ENCODE results near the gene ANAPC1.
"Not testable (repeated sequence)": the region's sequence is repeated elsewhere in the genome, so short reads cannot be mapped to it uniquely, and the experiment has no call there.

The ANAPC1 gene

GRCh38 chr2:111900859-111901258, 16.9 kb upstream of the ANAPC1 start:
- no peak for TF ChIP-seq Cebpa-rat (IDR thresholded peaks at IDR 0.05)
- H3K4me1 ChIP-seq: peaks cover 24 to 76% (median 38%) of the 10 kb centered on the region in 10 experiments
- peak overlapping the region in 3 of 11 experiments; percentile 78 to 86 (median 79); a peak in 4 of 22 replicates for H3K9ac ChIP-seq
- H4K20me1 ChIP-seq: peaks cover 3 to 75% (median 20%) of the 10 kb centered on the region in 11 experiments; a peak in 16 of 22 replicates
- 0 out of 22 replicates have a peak, but pooled peaks cover 0 to 7% (median 0%) of the 10 kb centered on the region in 11 experiments for H3K9me3 ChIP-seq (replicated peaks in 1 of 11)
- H3K36me3 ChIP-seq: peaks cover 0 to 42% (median 0%) of the 10 kb centered on the region in 11 experiments; a peak in 4 of 22 replicates
- peak overlapping the region in 3 of 11 experiments; percentile 87 to 96 (median 95); a peak in 6 of 22 replicates for H3K4me2 ChIP-seq
- no peak overlapping the region for H3K27ac ChIP-seq
- peaks cover 5 to 78% (median 65%) of the 10 kb centered on the region in 11 experiments; a peak in 21 of 22 replicates for H3K27me3 ChIP-seq
- peak overlapping the region in 4 of 10 experiments; percentile 25 to 96 (median 89); a peak in 7 of 20 replicates for H3K4me3 ChIP-seq

- TF ChIP-seq Cebpa-rat (IDR thresholded peaks at IDR 0.05): no peak
- peak overlapping the region; percentile 84 to 99 (median 95) for H3K4me2 ChIP-seq
- H4K20me1 ChIP-seq: peaks cover 3 to 55% (median 20%) of the 10 kb centered on the region in 11 experiments; a peak in 16 of 22 replicates
- peak overlapping the region in 4 of 11 experiments; percentile 24 to 63 (median 54); a peak in 6 of 22 replicates for H3K27ac ChIP-seq
- H3K4me3 ChIP-seq: peak overlapping the region; percentile 62 to 96 (median 74)
- H3K36me3 ChIP-seq: peaks cover 0 to 33% (median 0%) of the 10 kb centered on the region in 11 experiments; a peak in 4 of 22 replicates
- peak overlapping the region; percentile 8 to 86 (median 57); a peak in 19 of 22 replicates for H3K9ac ChIP-seq
- H3K4me1 ChIP-seq: peaks cover 18 to 61% (median 25%) of the 10 kb centered on the region in 10 experiments
- H3K9me3 ChIP-seq (replicated peaks in 1 of 11): 0 out of 22 replicates have a peak, but pooled peaks cover 0 to 7% (median 0%) of the 10 kb centered on the region in 11 experiments
- H3K27me3 ChIP-seq: peaks cover 5 to 78% (median 65%) of the 10 kb centered on the region in 11 experiments; a peak in 21 of 22 replicates
Observed at GRCh38 chr2:111898703-111899514, 14.9 kb upstream of the ANAPC1 start.

- TF ChIP-seq Cebpa-rat (IDR thresholded peaks at IDR 0.05): no peak
- peaks cover 3 to 47% (median 20%) of the 10 kb centered on the region in 11 experiments; a peak in 16 of 22 replicates for H4K20me1 ChIP-seq
- peak within 1 kb of the TSS in 6 of 11 experiments; percentile 34 to 64 (median 56); a peak in 10 of 22 replicates for H3K27ac ChIP-seq
- H3K4me2 ChIP-seq: peak within 1 kb of the TSS; percentile 84 to 99 (median 95)
- 0 out of 22 replicates have a peak, but pooled peaks cover 0 to 7% (median 0%) of the 10 kb centered on the region in 11 experiments for H3K9me3 ChIP-seq (replicated peaks in 1 of 11)
- H3K4me1 ChIP-seq: peaks cover 18 to 53% (median 23%) of the 10 kb centered on the region in 10 experiments
- H3K4me3 ChIP-seq: peak within 1 kb of the TSS; percentile 62 to 96 (median 74)
- peak within 1 kb of the TSS; percentile 51 to 86 (median 77) for H3K9ac ChIP-seq
- H3K36me3 ChIP-seq: peaks cover 0 to 25% (median 0%) of the 10 kb centered on the region in 11 experiments; a peak in 4 of 22 replicates
- H3K27me3 ChIP-seq: peaks cover 5 to 70% (median 62%) of the 10 kb centered on the region in 11 experiments; a peak in 21 of 22 replicates
Observed at GRCh38 chr2:111897924-111898702, 14.1 kb upstream of the ANAPC1 start, which contains the start of gene MERTK. TSS of gene MERTK (plus strand) at chr2:111898607. CDS start at chr2:111898736, 129 bp downstream.

GRCh38 chr2:111897630-111897923, 13.6 kb upstream of the ANAPC1 start:
- H3K36me3 ChIP-seq: peaks cover 0 to 21% (median 0%) of the 10 kb centered on the region in 11 experiments; a peak in 4 of 22 replicates
- H3K9ac ChIP-seq: peak overlapping the region; percentile 51 to 85 (median 77)
- H3K4me2 ChIP-seq: peak overlapping the region; percentile 84 to 99 (median 94)
- H3K4me1 ChIP-seq: peaks cover 18 to 48% (median 23%) of the 10 kb centered on the region in 10 experiments
- H3K9me3 ChIP-seq (replicated peaks in 1 of 11): 0 out of 22 replicates have a peak, but pooled peaks cover 0 to 7% (median 0%) of the 10 kb centered on the region in 11 experiments
- peaks cover 3 to 42% (median 20%) of the 10 kb centered on the region in 11 experiments; a peak in 16 of 22 replicates for H4K20me1 ChIP-seq
- H3K27me3 ChIP-seq: peaks cover 5 to 67% (median 61%) of the 10 kb centered on the region in 11 experiments; a peak in 21 of 22 replicates
- peak overlapping the region in 4 of 11 experiments; percentile 56 to 64 (median 58); a peak in 7 of 22 replicates for H3K27ac ChIP-seq
- H3K4me3 ChIP-seq: peak overlapping the region; percentile 62 to 96 (median 74)
- no peak for TF ChIP-seq Cebpa-rat (IDR thresholded peaks at IDR 0.05)

- H3K4me1 ChIP-seq: peaks cover 18 to 43% (median 23%) of the 10 kb centered on the region in 10 experiments
- no peak for TF ChIP-seq Cebpa-rat (IDR thresholded peaks at IDR 0.05)
- H3K27me3 ChIP-seq: peaks cover 5 to 57% (median 52%) of the 10 kb centered on the region in 11 experiments; a peak in 21 of 22 replicates
Observed at GRCh38 chr2:111896576-111896975, 12.6 kb upstream of the ANAPC1 start.

GRCh38 chr2:111896024-111896423, 12.0 kb upstream of the ANAPC1 start:
- no peak for TF ChIP-seq Cebpa-rat (IDR thresholded peaks at IDR 0.05)
- Histone ChIP-seq H3K27me3 (peaks cover 5 to 52% (median 46%) of the 10 kb centered on the region in 11 experiments; a peak in 21 of 22 replicates), H3K9me3 (replicated peaks in 1 of 11) (0 out of 22 replicates have a peak, but pooled peaks cover 0 to 7% (median 0%) of the 10 kb centered on the region in 11 experiments), H3K27ac (no peak overlapping the region), H3K4me1 (peaks cover 18 to 38% (median 23%) of the 10 kb centered on the region in 10 experiments), H3K36me3 (peaks cover 0 to 6% (median 0%) of the 10 kb centered on the region in 11 experiments; a peak in 2 of 22 replicates), H3K4me2 (peak overlapping the region in 3 of 11 experiments; percentile 79 to 94 (median 93); a peak in 6 of 22 replicates), H3K9ac (no peak overlapping the region), H3K4me3 (no peak overlapping the region), H4K20me1 (peaks cover 3 to 26% (median 19%) of the 10 kb centered on the region in 11 experiments; a peak in 16 of 22 replicates)

More at GRCh38 chr2:111896576-111896975, 12.6 kb upstream of the ANAPC1 start:
- no peak overlapping the region for H3K9ac ChIP-seq
- peaks cover 3 to 32% (median 20%) of the 10 kb centered on the region in 11 experiments; a peak in 16 of 22 replicates for H4K20me1 ChIP-seq
- peak overlapping the region; percentile 79 to 99 (median 93); a peak in 21 of 22 replicates for H3K4me2 ChIP-seq
- 0 out of 22 replicates have a peak, but pooled peaks cover 0 to 7% (median 0%) of the 10 kb centered on the region in 11 experiments for H3K9me3 ChIP-seq (replicated peaks in 1 of 11)
- no peak overlapping the region for H3K4me3 ChIP-seq
- H3K27ac ChIP-seq: no peak overlapping the region
- peaks cover 0 to 12% (median 0%) of the 10 kb centered on the region in 11 experiments; a peak in 4 of 22 replicates for H3K36me3 ChIP-seq

- Histone ChIP-seq H3K9ac (peak overlapping the region; percentile 84 to 99 (median 95)), H3K4me1 (peaks cover 9 to 22% (median 13%) of the 10 kb centered on the region in 10 experiments), H4K20me1 (0 out of 22 replicates have a peak, but pooled peaks cover 0 to 3% (median 0%) of the 10 kb centered on the region in 11 experiments), H3K4me2 (peak overlapping the region; percentile 72 to 96 (median 81)), H3K27me3 (no peaks in the 10 kb centered on the region), H3K36me3 (peaks cover 6 to 27% (median 9%) of the 10 kb centered on the region in 11 experiments; a peak in 21 of 22 replicates), H3K4me3 (peak overlapping the region; percentile 81 to 100 (median 95)), H3K27ac (peak overlapping the region; percentile 52 to 99 (median 96); a peak in 21 of 22 replicates), H3K9me3 (replicated peaks in 1 of 11) (no peaks in the 10 kb centered on the region)
- TF ChIP-seq Cebpa-rat (IDR thresholded peaks at IDR 0.05): no peak
Observed at GRCh38 chr2:111884592-111884964, 585 bp upstream of the ANAPC1 start.

GRCh38 chr2:111872806-111873205, 11.2 kb downstream of the ANAPC1 start:
- peaks cover 5 to 84% (median 57%) of the 10 kb centered on the region in 11 experiments; a peak in 20 of 22 replicates for H3K36me3 ChIP-seq
- H4K20me1 ChIP-seq: peaks cover 0 to 11% (median 0%) of the 10 kb centered on the region in 11 experiments; a peak in 1 of 22 replicates
- not testable (repeated sequence) for H3K4me3 ChIP-seq; H3K9me3 ChIP-seq (replicated peaks in 1 of 11); H3K4me1 ChIP-seq; H3K4me2 ChIP-seq; H3K27ac ChIP-seq; H3K27me3 ChIP-seq; H3K9ac ChIP-seq

- not testable (repeated sequence) for H3K27ac ChIP-seq; H3K4me1 ChIP-seq; H3K4me3 ChIP-seq; H4K20me1 ChIP-seq; H3K9ac ChIP-seq; H3K27me3 ChIP-seq; H3K9me3 ChIP-seq (replicated peaks in 1 of 11); H3K4me2 ChIP-seq
- peaks cover 7 to 72% (median 45%) of the 10 kb centered on the region in 11 experiments; a peak in 20 of 22 replicates for H3K36me3 ChIP-seq
Observed at GRCh38 chr2:111865124-111865523, 18.9 kb downstream of the ANAPC1 start.

GRCh38 chr2:111860005-111860404, 24.0 kb downstream of the ANAPC1 start:
- not testable (repeated sequence) for H3K27me3 ChIP-seq; H3K4me1 ChIP-seq; H3K9me3 ChIP-seq (replicated peaks in 1 of 11); H3K27ac ChIP-seq; H3K4me3 ChIP-seq; H3K4me2 ChIP-seq; H3K9ac ChIP-seq; H4K20me1 ChIP-seq
- peaks cover 7 to 77% (median 40%) of the 10 kb centered on the region in 11 experiments; a peak in 21 of 22 replicates for H3K36me3 ChIP-seq

GRCh38 chr2:111852544-111852943, 31.4 kb downstream of the ANAPC1 start:
- H3K4me1 ChIP-seq; H4K20me1 ChIP-seq; H3K4me2 ChIP-seq; H3K9ac ChIP-seq; H3K27me3 ChIP-seq; H3K27ac ChIP-seq; H3K4me3 ChIP-seq; H3K9me3 ChIP-seq (replicated peaks in 1 of 11): not testable (repeated sequence)
- peaks cover 15 to 75% (median 48%) of the 10 kb centered on the region in 11 experiments for H3K36me3 ChIP-seq

Data from BLaER1 treated with 17β-estradiol and CSF1 and Interleukin-3, amounts not matched to agents 10 nM and 100 nM (cell line).